Neural cell (in vitro differentiated cells): ENCODE results near the gene OR6A2. TPM values are rescaled to one million over a fixed set of nuclear protein-coding genes. Genes with fewer than 3 reads are reported as not detected.

Experiments used
- H2AFZ ChIP-seq: fragments of 200-600, 300-800 bp; sonication (generic), shearing (Covaris generic); 2 replicates; pipeline ENCODE4 v1.6.0; 2014; ENCODE audit warnings: low read depth, mild to moderate bottlenecking, antibody characterized with exemption, low read length, moderate library complexity
- H3F3A ChIP-seq: fragments of 200-600 bp; shearing (Covaris generic); 2 replicates; pipeline ENCODE4 v1.6.1; 2016; ENCODE audit warnings: mild to moderate bottlenecking, moderate library complexity, mixed read lengths, antibody characterized with exemption, low read length; ENCODE audit not compliant: insufficient read depth, poor library complexity, severe bottlenecking
- H3K27ac ChIP-seq: fragments of 200-600, 300-800 bp; sonication (generic), shearing (Covaris generic); 2 replicates; pipeline ENCODE4 v1.5.1; 2014; ENCODE audit warnings: mild to moderate bottlenecking, low read length, moderate library complexity
- H3K27me3 ChIP-seq: fragments of 300-800, 200-600 bp; sonication (generic), shearing (Covaris generic); 2 replicates; pipeline ENCODE4 v1.6.0; 2014; ENCODE audit warnings: mild to moderate bottlenecking, low read depth, low read length, moderate library complexity; ENCODE audit not compliant: insufficient read depth
- H3K36me3 ChIP-seq: fragments of 300-800, 200-600 bp; sonication (generic), shearing (Covaris generic); 2 replicates; pipeline ENCODE4 v1.5.1; 2014; ENCODE audit warnings: mild to moderate bottlenecking, antibody characterized with exemption, low read length, moderate library complexity; ENCODE audit not compliant: insufficient read depth
- H3K4me2 ChIP-seq: fragments of 300-800, 200-600 bp; sonication (generic), shearing (Covaris generic); 2 replicates; pipeline ENCODE4 v1.6.0; 2014; ENCODE audit warnings: mild to moderate bottlenecking, low read length
- H3K4me3 ChIP-seq: fragments of 300-800, 200-600 bp; sonication (generic), shearing (Covaris generic); 2 replicates; pipeline ENCODE4 v1.5.1; 2014; ENCODE audit warnings: mild to moderate bottlenecking, low read length, moderate library complexity
- H3K79me2 ChIP-seq: fragments of 200-600 bp; shearing (Covaris generic); replicated peaks from 2 replicates; pipeline ENCODE4 v1.6.0; 2014; ENCODE audit warnings: mild to moderate bottlenecking, low read length, moderate library complexity; ENCODE audit not compliant: insufficient read depth
- H3K9ac ChIP-seq: fragments of 300-800, 200-600 bp; sonication (generic), shearing (Covaris generic); 2 replicates; pipeline ENCODE4 v1.6.1; 2016; ENCODE audit warnings: mild to moderate bottlenecking, low read length, mixed read lengths
- H3K9me2 ChIP-seq: fragments of 200-600 bp; shearing (Covaris generic); 2 replicates; pipeline ENCODE4 v1.6.1; 2016; ENCODE audit warnings: mild to moderate bottlenecking, low read length, mixed read lengths; ENCODE audit not compliant: insufficient read depth
- H3K9me3 ChIP-seq: fragments of 200-600, 300-800 bp; sonication (generic), shearing (Covaris generic); 2 replicates; pipeline ENCODE4 v1.6.1; 2016; ENCODE audit warnings: mild to moderate bottlenecking, mixed run types, low read length, moderate library complexity, mixed read lengths
- H4K20me1 ChIP-seq: fragments of 200-600 bp; shearing (Covaris generic); 2 replicates; pipeline ENCODE4 v1.6.1; 2016; ENCODE audit warnings: mild to moderate bottlenecking, mixed run types; ENCODE audit not compliant: insufficient read depth
- EP300 ChIP-seq: fragments of 450-650 bp; conservative IDR thresholded peaks from 2 replicates; pipeline ENCODE4 v1.6.1; 2014; ENCODE audit warnings: antibody characterized with exemption, mild to moderate bottlenecking, moderate library complexity; ENCODE audit not compliant: poor library complexity, severe bottlenecking
- EZH2 ChIP-seq: fragments of 200-600, 300-800 bp; shearing (Covaris generic), sonication (generic); IDR thresholded peaks from 2 replicates; pipeline ENCODE4 v1.6.1; 2014; ENCODE audit warnings: antibody characterized with exemption, low read length, borderline replicate concordance, mild to moderate bottlenecking; ENCODE audit not compliant: insufficient read depth, poor library complexity, severe bottlenecking
- MXI1 ChIP-seq: fragments of 450-650 bp; conservative IDR thresholded peaks from 2 replicates; pipeline ENCODE4 v1.6.1; 2014; ENCODE audit warnings: antibody characterized with exemption, mild to moderate bottlenecking; ENCODE audit not compliant: poor library complexity, severe bottlenecking
- POLR2AphosphoS5 ChIP-seq: IDR thresholded peaks from 2 replicates; pipeline ENCODE4 v1.6.1; 2012
- RAD21 ChIP-seq: fragments of 450-650 bp; conservative IDR thresholded peaks from 2 replicates; pipeline ENCODE4 v1.6.1; 2014; ENCODE audit warnings: antibody characterized with exemption, mild to moderate bottlenecking, moderate library complexity
- SMC3 ChIP-seq: fragments of 450-650 bp; conservative IDR thresholded peaks from 2 replicates; pipeline ENCODE4 v1.6.1; 2014; ENCODE audit warnings: antibody characterized with exemption, mild to moderate bottlenecking, moderate library complexity; ENCODE audit not compliant: poor library complexity
- TAF1 ChIP-seq: IDR thresholded peaks from 2 replicates; pipeline ENCODE4 v1.6.1; 2012; ENCODE audit warnings: low read depth
- polyA minus RNA-seq: library from RNA; depleted of rRNA, polyadenylated mRNA; stranded (reverse); fragments of >200 nt; gene quantifications from 2 replicates; pipeline ENCODE4 v1.2.3, GENCODE V29; 2014
- polyA plus RNA-seq: library from polyadenylated mRNA; depleted of rRNA; stranded (reverse); fragments of >200 nt; gene quantifications from 2 replicates; pipeline ENCODE4 v1.2.3, GENCODE V29; 2014
- TF ChIP-seq, protein P1 (sequence below): fragments of 450-650 bp; IDR thresholded peaks from 2 replicates; pipeline ENCODE4 v1.5.1; 2014; ENCODE audit warnings: antibody characterized with exemption, mild to moderate bottlenecking, moderate library complexity; ENCODE audit not compliant: poor library complexity, severe bottlenecking
- TF ChIP-seq, protein P2 (sequence below): IDR thresholded peaks from 2 replicates; pipeline ENCODE4 v1.6.1; 2012; ENCODE audit warnings: borderline replicate concordance

The OR6A2 gene
- 0.05 TPM in 1 of 2 replicates, not detected in the other for polyA plus RNA-seq
- polyA minus RNA-seq, result 0.93 and 0.97 TPM in 2 replicates

DNA sequence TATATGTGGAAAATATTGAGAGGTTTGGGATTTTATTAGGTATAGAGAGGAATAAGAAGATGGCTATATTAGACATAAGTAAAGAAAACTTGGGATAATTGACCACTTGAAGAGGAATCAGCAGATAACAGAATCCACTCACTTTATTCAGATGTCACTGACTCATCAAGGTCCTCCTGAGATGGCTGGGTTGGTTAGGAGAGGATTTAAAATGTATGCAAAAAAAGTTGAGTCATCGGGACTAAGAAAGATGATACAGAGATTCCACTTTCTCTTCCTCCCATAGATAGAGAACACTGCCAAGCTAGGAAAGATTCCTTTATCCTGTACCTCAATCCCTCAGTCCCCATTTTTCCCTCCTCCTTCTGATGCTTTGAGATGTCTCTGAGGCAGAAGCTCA lies at the start of gene OR6A2:
Gene OR6A2 (minus strand): TSS at position 288 of the 400 bp plus-strand sequence. CDS start 3,981 bp downstream, outside the sequence.
- no peak for TF ChIP-seq MXI1
- TF ChIP-seq, protein P1, sequence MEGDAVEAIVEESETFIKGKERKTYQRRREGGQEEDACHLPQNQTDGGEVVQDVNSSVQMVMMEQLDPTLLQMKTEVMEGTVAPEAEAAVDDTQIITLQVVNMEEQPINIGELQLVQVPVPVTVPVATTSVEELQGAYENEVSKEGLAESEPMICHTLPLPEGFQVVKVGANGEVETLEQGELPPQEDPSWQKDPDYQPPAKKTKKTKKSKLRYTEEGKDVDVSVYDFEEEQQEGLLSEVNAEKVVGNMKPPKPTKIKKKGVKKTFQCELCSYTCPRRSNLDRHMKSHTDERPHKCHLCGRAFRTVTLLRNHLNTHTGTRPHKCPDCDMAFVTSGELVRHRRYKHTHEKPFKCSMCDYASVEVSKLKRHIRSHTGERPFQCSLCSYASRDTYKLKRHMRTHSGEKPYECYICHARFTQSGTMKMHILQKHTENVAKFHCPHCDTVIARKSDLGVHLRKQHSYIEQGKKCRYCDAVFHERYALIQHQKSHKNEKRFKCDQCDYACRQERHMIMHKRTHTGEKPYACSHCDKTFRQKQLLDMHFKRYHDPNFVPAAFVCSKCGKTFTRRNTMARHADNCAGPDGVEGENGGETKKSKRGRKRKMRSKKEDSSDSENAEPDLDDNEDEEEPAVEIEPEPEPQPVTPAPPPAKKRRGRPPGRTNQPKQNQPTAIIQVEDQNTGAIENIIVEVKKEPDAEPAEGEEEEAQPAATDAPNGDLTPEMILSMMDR, result no peak
- TF ChIP-seq EP300, result no peak
- TF ChIP-seq POLR2AphosphoS5, result no peak
- no peak for TF ChIP-seq RAD21
- TF ChIP-seq, protein P2, sequence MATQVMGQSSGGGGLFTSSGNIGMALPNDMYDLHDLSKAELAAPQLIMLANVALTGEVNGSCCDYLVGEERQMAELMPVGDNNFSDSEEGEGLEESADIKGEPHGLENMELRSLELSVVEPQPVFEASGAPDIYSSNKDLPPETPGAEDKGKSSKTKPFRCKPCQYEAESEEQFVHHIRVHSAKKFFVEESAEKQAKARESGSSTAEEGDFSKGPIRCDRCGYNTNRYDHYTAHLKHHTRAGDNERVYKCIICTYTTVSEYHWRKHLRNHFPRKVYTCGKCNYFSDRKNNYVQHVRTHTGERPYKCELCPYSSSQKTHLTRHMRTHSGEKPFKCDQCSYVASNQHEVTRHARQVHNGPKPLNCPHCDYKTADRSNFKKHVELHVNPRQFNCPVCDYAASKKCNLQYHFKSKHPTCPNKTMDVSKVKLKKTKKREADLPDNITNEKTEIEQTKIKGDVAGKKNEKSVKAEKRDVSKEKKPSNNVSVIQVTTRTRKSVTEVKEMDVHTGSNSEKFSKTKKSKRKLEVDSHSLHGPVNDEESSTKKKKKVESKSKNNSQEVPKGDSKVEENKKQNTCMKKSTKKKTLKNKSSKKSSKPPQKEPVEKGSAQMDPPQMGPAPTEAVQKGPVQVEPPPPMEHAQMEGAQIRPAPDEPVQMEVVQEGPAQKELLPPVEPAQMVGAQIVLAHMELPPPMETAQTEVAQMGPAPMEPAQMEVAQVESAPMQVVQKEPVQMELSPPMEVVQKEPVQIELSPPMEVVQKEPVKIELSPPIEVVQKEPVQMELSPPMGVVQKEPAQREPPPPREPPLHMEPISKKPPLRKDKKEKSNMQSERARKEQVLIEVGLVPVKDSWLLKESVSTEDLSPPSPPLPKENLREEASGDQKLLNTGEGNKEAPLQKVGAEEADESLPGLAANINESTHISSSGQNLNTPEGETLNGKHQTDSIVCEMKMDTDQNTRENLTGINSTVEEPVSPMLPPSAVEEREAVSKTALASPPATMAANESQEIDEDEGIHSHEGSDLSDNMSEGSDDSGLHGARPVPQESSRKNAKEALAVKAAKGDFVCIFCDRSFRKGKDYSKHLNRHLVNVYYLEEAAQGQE, result no peak
- TF ChIP-seq TAF1, result no peak
- no peak for TF ChIP-seq EZH2
- TF ChIP-seq SMC3, result no peak
- Histone ChIP-seq H3K36me3 (no peaks in the 10 kb centered on the region), H3K4me2 (no peak within 1 kb of the TSS), H3K27ac (no peak within 1 kb of the TSS), H3K9ac (no peak within 1 kb of the TSS), H3K9me3 (no peaks in the 10 kb centered on the region), H3K27me3 (no peaks in the 10 kb centered on the region), H3K9me2 (no peaks in the 10 kb centered on the region), H2AFZ (no peak within 1 kb of the TSS), H3K79me2 (no peaks in the 10 kb centered on the region), H3K4me3 (no peak within 1 kb of the TSS), H4K20me1 (no peaks in the 10 kb centered on the region), H3F3A (no peaks in the 10 kb centered on the region)

DNA sequence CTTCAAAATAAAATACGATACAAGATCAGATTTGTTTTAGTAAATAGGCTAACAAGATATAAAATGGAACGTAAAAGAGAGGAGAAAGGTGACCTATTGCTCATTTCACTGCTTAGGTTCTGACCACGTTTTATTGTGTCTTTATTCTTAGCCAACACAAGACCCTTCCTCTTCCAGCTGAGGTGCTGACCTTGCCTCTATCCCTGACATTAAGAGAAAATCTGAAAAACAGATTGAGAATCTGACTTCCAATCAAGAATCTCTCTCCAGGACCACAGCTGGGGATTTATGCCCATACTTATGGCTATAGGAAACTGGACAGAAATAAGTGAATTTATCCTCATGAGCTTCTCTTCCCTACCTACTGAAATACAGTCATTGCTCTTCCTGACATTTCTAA lies 45.9 kb upstream of the OR6A2 start, which contains the start of gene OR10A5:
Gene OR10A5 (plus strand): TSS at position 301 of the 400 bp plus-strand sequence. CDS start 0 bp downstream, at position 301.
- TF ChIP-seq EZH2 (no peak), EP300 (no peak), RAD21 (no peak), TAF1 (no peak), MXI1 (no peak), POLR2AphosphoS5 (no peak), SMC3 (no peak)
- TF ChIP-seq, protein P2, result no peak
- TF ChIP-seq, protein P1, result no peak
- Histone ChIP-seq H2AFZ (no peak within 1 kb of the TSS), H3K79me2 (no peaks in the 10 kb centered on the region), H3K4me3 (no peak within 1 kb of the TSS), H3K27me3 (no peaks in the 10 kb centered on the region), H3K9ac (no peak within 1 kb of the TSS), H3K4me2 (no peak within 1 kb of the TSS), H3K9me2 (no peaks in the 10 kb centered on the region), H4K20me1 (no peaks in the 10 kb centered on the region), H3K36me3 (no peaks in the 10 kb centered on the region), H3F3A (no peaks in the 10 kb centered on the region), H3K27ac (no peak within 1 kb of the TSS), H3K9me3 (no peaks in the 10 kb centered on the region)
